Gastroesophageal sphincter (tissue), 4 donors: ENCODE measurements around the gene AHRR. TPM values are rescaled to one million over a fixed set of nuclear protein-coding genes. Genes with fewer than 3 reads are reported as not detected.

ENCODE experiments used
- ATAC-seq: fragments of 150-250 bp; one replicate; pipeline ENCODE4 v1.9.1; 2016; ENCODE audit warnings: mild to moderate bottlenecking, moderate library complexity
- H3K27ac ChIP-seq, 4 donors: fragments of 200-600 bp; sonication (generic) in 3 of 4; 1 replicate in 3 of 4; 2 replicates in 1 of 4; pipeline ENCODE4 v1.5.1; 2016 to 2019
- H3K27me3 ChIP-seq: fragments of 200-600 bp; sonication (generic); one replicate; pipeline ENCODE4 v1.5.1; 2019
- H3K36me3 ChIP-seq, 2 donors: fragments of 200-600 bp; sonication (generic); one replicate each; pipeline ENCODE4 v1.5.1; 2019; ENCODE audit warnings: control low read depth in 1 of 2
- H3K4me1 ChIP-seq, 3 donors: fragments of 200-600 bp; sonication (generic); 1 replicate in 2 of 3; 2 replicates in 1 of 3; pipeline ENCODE4 v1.5.1; 2016 to 2019; ENCODE audit warnings: control low read depth in 2 of 3
- H3K4me3 ChIP-seq, 2 donors: fragments of 200-600 bp; sonication (generic); one replicate each; pipeline ENCODE4 v1.5.1; 2019; ENCODE audit warnings: mild to moderate bottlenecking in 1 of 2, moderate library complexity in 1 of 2
- H3K9me3 ChIP-seq, 3 donors: fragments of 200-600 bp; sonication (generic); one replicate each; pipeline ENCODE4 v1.5.1; 2017 to 2019; ENCODE audit warnings: control low read depth in 2 of 3
- EP300 ChIP-seq: sonication (generic); formaldehyde crosslinking; IDR thresholded peaks from one replicate; pipeline ENCODE4 v1.6.1; 2017; ENCODE audit warnings: antibody characterized with exemption, mild to moderate bottlenecking
- POLR2A ChIP-seq, 2 donors: fragments of 450-650 bp; IDR thresholded peaks; one replicate each; pipeline ENCODE4 v1.6.1; 2017; ENCODE audit warnings: antibody characterized with exemption in 2 of 2, mild to moderate bottlenecking in 2 of 2, moderate library complexity in 1 of 2
- POLR2AphosphoS5 ChIP-seq: sonication (generic); formaldehyde crosslinking; IDR thresholded peaks from one replicate; pipeline ENCODE4 v1.6.1; 2017; ENCODE audit warnings: antibody characterized with exemption
- WGBS, 2 donors: methylation state at CpG; one replicate each; pipeline ENCODE4 v1.1.5; 2018; ENCODE audit warnings: low coverage in 1 of 2; 5-methylcytosine and 5-hydroxymethylcytosine counted together
- total RNA-seq, 4 donors: library from RNA; depleted of rRNA; stranded (reverse); fragments of >200 nt; gene quantifications; one replicate each; pipeline ENCODE4 v1.1.0, GENCODE V29; 2016
- TF ChIP-seq, protein P1 (sequence below), 4 experiments: fragments of 200-600 bp in 2 of 4; fragments of 450-650 bp in 2 of 4; sonication (generic) in 1 of 4; IDR thresholded peaks; one replicate each; pipeline ENCODE4 v1.5.1; 2017 to 2019; ENCODE audit warnings: antibody characterized with exemption in 4 of 4, mild to moderate bottlenecking in 2 of 4, moderate library complexity in 2 of 4

AHRR gene
- total RNA-seq, 4 donors from 2014 or later, result 0.15 to 1.7 (median 0.45) TPM

DNA sequence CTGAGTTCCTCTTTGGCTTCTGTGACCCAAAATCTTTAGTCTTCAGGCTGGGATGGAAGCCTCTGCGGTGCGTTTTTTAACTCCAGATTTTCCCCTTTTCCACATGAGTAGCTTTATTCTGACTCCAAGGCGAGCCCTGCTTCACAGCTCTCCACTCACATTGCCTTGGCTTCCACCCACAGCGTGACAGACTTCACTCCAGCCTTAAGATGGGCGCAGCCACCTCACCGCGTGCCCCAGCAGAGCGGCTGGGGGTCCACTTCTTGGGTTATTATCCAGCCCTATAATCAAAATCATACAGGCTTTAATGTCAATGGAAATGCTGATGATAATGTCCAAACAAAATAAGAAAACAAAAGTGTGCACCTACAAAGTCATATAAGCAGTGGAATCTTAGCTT is 122.7 kb downstream of the AHRR start:
- Histone ChIP-seq H3K27ac (peak overlapping the region in 1 of 4 donors; percentile 85), H3K4me3 (peak overlapping the region in 1 of 2 donors; percentile 96), H3K36me3 (peaks cover 0 to 38% of the 10 kb centered on the region in 2 donors), H3K9me3 (no peaks in the 10 kb centered on the region), H3K27me3 (no peaks in the 10 kb centered on the region), H3K4me1 (peaks cover 0 to 45% (median 15%) of the 10 kb centered on the region in 3 donors)
- no peak for ATAC-seq
- TF ChIP-seq EP300, result no peak
- no peak for TF ChIP-seq POLR2A (IDR thresholded peaks at IDR 0.05)
- TF ChIP-seq, protein P1, sequence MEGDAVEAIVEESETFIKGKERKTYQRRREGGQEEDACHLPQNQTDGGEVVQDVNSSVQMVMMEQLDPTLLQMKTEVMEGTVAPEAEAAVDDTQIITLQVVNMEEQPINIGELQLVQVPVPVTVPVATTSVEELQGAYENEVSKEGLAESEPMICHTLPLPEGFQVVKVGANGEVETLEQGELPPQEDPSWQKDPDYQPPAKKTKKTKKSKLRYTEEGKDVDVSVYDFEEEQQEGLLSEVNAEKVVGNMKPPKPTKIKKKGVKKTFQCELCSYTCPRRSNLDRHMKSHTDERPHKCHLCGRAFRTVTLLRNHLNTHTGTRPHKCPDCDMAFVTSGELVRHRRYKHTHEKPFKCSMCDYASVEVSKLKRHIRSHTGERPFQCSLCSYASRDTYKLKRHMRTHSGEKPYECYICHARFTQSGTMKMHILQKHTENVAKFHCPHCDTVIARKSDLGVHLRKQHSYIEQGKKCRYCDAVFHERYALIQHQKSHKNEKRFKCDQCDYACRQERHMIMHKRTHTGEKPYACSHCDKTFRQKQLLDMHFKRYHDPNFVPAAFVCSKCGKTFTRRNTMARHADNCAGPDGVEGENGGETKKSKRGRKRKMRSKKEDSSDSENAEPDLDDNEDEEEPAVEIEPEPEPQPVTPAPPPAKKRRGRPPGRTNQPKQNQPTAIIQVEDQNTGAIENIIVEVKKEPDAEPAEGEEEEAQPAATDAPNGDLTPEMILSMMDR (IDR thresholded peaks at IDR 0.05), result no peak
- no peak for TF ChIP-seq POLR2AphosphoS5
- WGBS, 2 donors, result no CpG with 5 or more reads among the region's 8 CpGs

DNA sequence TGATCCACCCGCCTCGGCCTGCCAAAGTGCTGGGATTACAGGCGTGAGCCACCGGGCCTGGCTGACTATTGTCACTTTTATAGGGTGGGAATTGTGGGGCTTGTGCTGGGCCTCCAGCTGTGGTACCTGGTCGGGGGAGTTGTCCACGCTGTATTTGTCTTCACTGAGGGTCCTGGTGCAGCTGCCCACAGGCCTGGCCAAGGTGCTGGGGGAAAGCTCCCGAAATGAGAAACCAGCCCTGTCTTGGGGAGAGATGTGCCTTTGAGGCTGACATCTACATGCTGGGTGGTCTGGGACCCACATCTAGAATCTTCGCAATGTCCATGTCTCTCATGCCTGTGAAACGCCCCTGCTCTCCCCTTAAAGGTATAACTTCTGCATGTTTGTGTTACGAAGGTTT is 124.1 kb downstream of the AHRR start:
- no peaks in the 10 kb centered on the region for H3K9me3 ChIP-seq
- no peak overlapping the region for H3K27ac ChIP-seq
- TF ChIP-seq POLR2AphosphoS5, result no peak
- TF ChIP-seq, protein P1 (IDR thresholded peaks at IDR 0.05), result no peak
- TF ChIP-seq POLR2A (IDR thresholded peaks at IDR 0.05), result no peak
- peaks cover 0 to 51% of the 10 kb centered on the region in 2 donors for H3K36me3 ChIP-seq
- H3K4me3 ChIP-seq, result no peak overlapping the region
- 61% methylated on average over 4 of the region's 10 CpGs; no CpG with 5 or more reads in 1 of the 2 donors for WGBS, 2 donors
- H3K4me1 ChIP-seq, result peaks cover 0 to 45% (median 15%) of the 10 kb centered on the region in 3 donors
- H3K27me3 ChIP-seq, result no peaks in the 10 kb centered on the region
- no peak for ATAC-seq

DNA sequence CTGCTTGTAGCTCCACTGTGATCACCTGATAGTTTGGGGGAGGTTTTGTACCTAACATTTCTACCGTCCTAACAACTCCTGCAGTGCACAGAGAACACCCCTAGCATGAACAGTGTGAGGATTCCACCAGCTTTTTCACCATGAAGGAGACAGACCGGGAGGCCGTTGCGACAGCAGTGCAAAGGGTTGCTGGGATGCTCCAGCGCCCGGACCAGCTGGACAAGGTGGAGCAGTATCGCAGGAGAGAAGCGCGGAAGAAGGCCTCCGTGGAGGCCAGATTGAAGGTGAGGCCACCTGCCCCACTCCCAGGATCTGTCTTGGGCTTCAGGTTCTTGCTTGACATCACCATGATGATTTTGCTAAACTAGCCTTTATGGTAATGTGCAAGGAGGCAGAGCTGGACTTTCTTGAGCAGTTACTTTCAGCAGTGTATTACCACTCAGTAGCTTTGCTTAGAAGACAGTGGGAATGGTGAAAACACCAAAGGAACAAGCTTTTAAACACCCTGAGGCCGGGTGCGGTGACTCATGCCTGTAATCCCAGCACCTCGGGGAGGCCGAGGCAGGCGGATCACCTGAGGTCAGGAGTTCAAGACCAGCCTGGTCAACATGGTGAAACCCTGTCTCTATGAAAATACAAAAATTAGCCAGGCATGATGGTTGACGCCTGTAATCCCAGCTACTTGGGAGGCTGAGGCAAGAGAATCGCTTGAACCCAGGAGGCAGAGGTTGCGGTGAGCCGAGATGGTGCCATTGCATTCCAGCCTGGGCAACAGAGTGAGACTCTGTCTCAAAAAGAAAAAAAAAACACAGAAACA is 124.8 kb downstream of the AHRR start:
- TF ChIP-seq, protein P1 (IDR thresholded peaks at IDR 0.05), result no peak
- no peak for TF ChIP-seq POLR2A (IDR thresholded peaks at IDR 0.05)
- TF ChIP-seq EP300, result no peak
- TF ChIP-seq POLR2AphosphoS5, result no peak
- 76 to 81% methylated on average over 9 to 10 of the region's 19 CpGs for WGBS, 2 donors
- ATAC-seq, result no peak
- Histone ChIP-seq H3K27me3 (no peaks in the 10 kb centered on the region), H3K36me3 (peaks cover 0 to 58% of the 10 kb centered on the region in 2 donors), H3K4me1 (peaks cover 0 to 45% (median 15%) of the 10 kb centered on the region in 3 donors), H3K4me3 (no peak overlapping the region), H3K9me3 (peaks cover 0 to 1% (median 0%) of the 10 kb centered on the region in 3 donors), H3K27ac (no peak overlapping the region)

DNA sequence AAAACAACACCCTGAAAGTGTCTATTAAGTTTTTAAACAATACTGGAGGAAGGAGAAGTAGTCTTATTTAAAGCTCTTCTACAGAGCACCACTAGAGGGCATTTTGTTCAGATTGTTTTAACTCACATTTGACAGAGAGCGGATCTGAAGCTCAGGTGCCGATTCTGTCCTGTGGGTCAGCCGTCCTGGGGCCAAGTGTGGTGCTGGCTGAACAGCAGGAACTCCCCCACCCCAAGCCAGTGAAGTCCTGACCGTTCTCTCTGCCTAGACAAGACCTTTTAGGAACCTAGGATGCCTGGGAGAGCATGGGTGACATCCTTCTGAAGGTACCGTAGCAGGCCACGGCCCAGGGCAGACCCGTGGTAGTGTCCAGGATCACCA is 125.4 kb downstream of the AHRR start:
- peaks cover 0 to 42% (median 13%) of the 10 kb centered on the region in 3 donors for H3K4me1 ChIP-seq
- ATAC-seq, result no peak
- H3K27me3 ChIP-seq, result no peaks in the 10 kb centered on the region
- WGBS, 2 donors, result 0 to 67% methylated on average over 3 of the region's 7 CpGs
- peaks cover 0 to 7% (median 0%) of the 10 kb centered on the region in 3 donors for H3K9me3 ChIP-seq
- no peak for TF ChIP-seq EP300
- TF ChIP-seq, protein P1 (IDR thresholded peaks at IDR 0.05), result peak in 2 of 4 experiments; percentile 25 to 57
- no peak overlapping the region for H3K4me3 ChIP-seq
- peaks cover 0 to 64% of the 10 kb centered on the region in 2 donors for H3K36me3 ChIP-seq
- H3K27ac ChIP-seq, result no peak overlapping the region

DNA sequence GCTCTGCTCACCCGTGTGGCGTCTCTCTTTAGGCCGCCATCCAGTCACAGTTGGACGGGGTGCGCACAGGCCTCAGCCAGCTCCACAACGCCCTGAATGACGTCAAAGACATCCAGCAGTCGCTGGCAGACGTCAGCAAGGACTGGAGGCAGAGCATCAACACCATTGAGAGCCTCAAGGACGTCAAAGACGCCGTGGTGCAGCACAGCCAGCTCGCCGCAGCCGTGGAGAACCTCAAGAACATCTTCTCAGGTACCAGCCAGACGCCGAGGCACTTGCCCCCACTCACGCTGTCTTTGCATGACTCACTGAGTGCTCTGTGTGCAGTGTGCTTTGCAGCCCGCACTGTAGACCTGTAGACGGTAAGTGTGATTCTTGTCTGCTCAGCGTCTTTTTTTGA is 126.0 kb downstream of the AHRR start:
- ATAC-seq, result no peak
- WGBS, 2 donors, result 60 to 90% methylated on average over 1 to 2 of the region's 21 CpGs
- H3K27ac ChIP-seq, result no peak overlapping the region
- H3K9me3 ChIP-seq, result peaks cover 0 to 13% (median 0%) of the 10 kb centered on the region in 3 donors
- no peak overlapping the region for H3K4me3 ChIP-seq
- peaks cover 0 to 36% (median 7%) of the 10 kb centered on the region in 3 donors for H3K4me1 ChIP-seq
- H3K27me3 ChIP-seq, result no peaks in the 10 kb centered on the region
- peaks cover 0 to 71% of the 10 kb centered on the region in 2 donors for H3K36me3 ChIP-seq
- TF ChIP-seq POLR2A (IDR thresholded peaks at IDR 0.05) (no peak), POLR2AphosphoS5 (no peak), EP300 (no peak)
- TF ChIP-seq, protein P1 (IDR thresholded peaks at IDR 0.05), result no peak
